OCI-LY7 (cell line): ENCODE results near the gene EPHA8. TPM values are rescaled to one million over a fixed set of nuclear protein-coding genes. Genes with fewer than 3 reads are reported as not detected.

Experiments
- BruUV-seq: library from RNA; stranded (reverse); fragments of 400-500 nt; replicated peaks from 2 replicates; lab custom pipeline; 2021; lab: Mats Ljungman, UMichigan
- CTCF ChIA-PET: fragments of 300-600 bp; sonication (Branson Sonifier 250); formaldehyde crosslinking; loops from one replicate; lab custom pipeline; 2022; ENCODE audit warnings: antibody characterized with exemption; ENCODE audit not compliant: unreplicated experiment; lab: Charles Lee
- POLR2A ChIA-PET: fragments of 300-600 bp; sonication (Branson Sonifier 250); formaldehyde crosslinking; loops from one replicate; lab custom pipeline; 2022; ENCODE audit warnings: antibody characterized with exemption; lab: Charles Lee
- DNase-seq: peaks from one replicate; pipeline ENCODE4 v3.0.0-alpha.2; 2015; ENCODE audit warnings: low spot score
- H2AFZ ChIP-seq: fragments of 200-600 bp; sonication (generic), shearing (Covaris generic); 2 replicates; pipeline ENCODE4 v1.6.1; 2014; ENCODE audit warnings: mild to moderate bottlenecking, antibody characterized with exemption, low read length, moderate library complexity
- H3K27ac ChIP-seq: fragments of 200-600 bp; sonication (generic); 2 replicates; pipeline ENCODE4 v1.5.1; 2014; ENCODE audit warnings: mixed run types, low read depth, mild to moderate bottlenecking, moderate library complexity, low read length, inconsistent platforms; ENCODE audit not compliant: poor library complexity, severe bottlenecking
- H3K36me3 ChIP-seq: fragments of 200-600 bp; sonication (generic); 2 replicates; pipeline ENCODE4 v1.6.1; 2014; ENCODE audit warnings: mild to moderate bottlenecking, antibody characterized with exemption, low read length, moderate library complexity, mixed read lengths; ENCODE audit not compliant: insufficient read depth
- H3K4me1 ChIP-seq: fragments of 200-600 bp; sonication (generic); 2 replicates; pipeline ENCODE4 v1.5.1; 2014; ENCODE audit warnings: mild to moderate bottlenecking, low read length; ENCODE audit not compliant: insufficient read depth, poor library complexity, severe bottlenecking
- H3K4me2 ChIP-seq: fragments of 200-600 bp; sonication (generic); 2 replicates; pipeline ENCODE4 v1.6.1; 2014; ENCODE audit warnings: mild to moderate bottlenecking, low read length
- H3K4me3 ChIP-seq: fragments of 200-600 bp; sonication (generic); 2 replicates; pipeline ENCODE4 v1.5.1; 2014; ENCODE audit warnings: mild to moderate bottlenecking, low read depth, low read length; ENCODE audit not compliant: poor library complexity, severe bottlenecking
- H3K79me2 ChIP-seq: fragments of 200-600 bp; sonication (generic); 2 replicates; pipeline ENCODE4 v1.6.1; 2016; ENCODE audit warnings: low read depth, mild to moderate bottlenecking, low read length, moderate library complexity, mixed read lengths; ENCODE audit not compliant: insufficient read depth
- H3K9me2 ChIP-seq: fragments of 200-600 bp; sonication (generic); 2 replicates; pipeline ENCODE4 v1.6.1; 2016; ENCODE audit warnings: mild to moderate bottlenecking, low read length, mixed read lengths; ENCODE audit not compliant: insufficient read depth
- H3K9me3 ChIP-seq: fragments of 200-600 bp; sonication (generic); 2 replicates; pipeline ENCODE4 v1.6.1; 2014; ENCODE audit warnings: mild to moderate bottlenecking, mixed run types, low read length, mixed read lengths
- H4K20me1 ChIP-seq: fragments of 200-600 bp; sonication (generic); 2 replicates; pipeline ENCODE4 v1.6.1; 2014; ENCODE audit warnings: mild to moderate bottlenecking, antibody characterized with exemption, low read length, moderate library complexity, mixed read lengths; ENCODE audit not compliant: insufficient read depth
- EZH2phosphoT487 ChIP-seq: fragments of 200-600 bp; sonication (generic); IDR thresholded peaks from 2 replicates; pipeline ENCODE4 v1.6.1; 2018; ENCODE audit warnings: low read depth, borderline replicate concordance, mild to moderate bottlenecking, mixed run types, antibody characterized with exemption, low read length, moderate library complexity, mixed read lengths
- intact Hi-C: fragments of 100-400 bp; cut with micrococcal nuclease; formaldehyde crosslinking; loops from one replicate; pipeline ENCODE4 v1.10.0; 2022; ENCODE audit not compliant: unreplicated experiment
- total RNA-seq, 2 experiments: library from RNA; depleted of rRNA in 1 of 2; stranded (reverse); fragments of >200 nt in 1 of 2; shearing (Covaris generic) in 1 of 2; gene quantifications; 2 replicates each; pipeline ENCODE4 v1.2.3, GENCODE V29; 2014 to 2022
- TF ChIP-seq, protein P1 (sequence below): fragments of 200-600 bp; sonication (generic); conservative IDR thresholded peaks from 2 replicates; pipeline ENCODE4 v1.5.1; 2014; ENCODE audit warnings: mild to moderate bottlenecking, antibody characterized with exemption, low read length, moderate library complexity, mixed read lengths

The EPHA8 gene
- total RNA-seq, 2 experiments from 2014 or later: not detected

DNA sequence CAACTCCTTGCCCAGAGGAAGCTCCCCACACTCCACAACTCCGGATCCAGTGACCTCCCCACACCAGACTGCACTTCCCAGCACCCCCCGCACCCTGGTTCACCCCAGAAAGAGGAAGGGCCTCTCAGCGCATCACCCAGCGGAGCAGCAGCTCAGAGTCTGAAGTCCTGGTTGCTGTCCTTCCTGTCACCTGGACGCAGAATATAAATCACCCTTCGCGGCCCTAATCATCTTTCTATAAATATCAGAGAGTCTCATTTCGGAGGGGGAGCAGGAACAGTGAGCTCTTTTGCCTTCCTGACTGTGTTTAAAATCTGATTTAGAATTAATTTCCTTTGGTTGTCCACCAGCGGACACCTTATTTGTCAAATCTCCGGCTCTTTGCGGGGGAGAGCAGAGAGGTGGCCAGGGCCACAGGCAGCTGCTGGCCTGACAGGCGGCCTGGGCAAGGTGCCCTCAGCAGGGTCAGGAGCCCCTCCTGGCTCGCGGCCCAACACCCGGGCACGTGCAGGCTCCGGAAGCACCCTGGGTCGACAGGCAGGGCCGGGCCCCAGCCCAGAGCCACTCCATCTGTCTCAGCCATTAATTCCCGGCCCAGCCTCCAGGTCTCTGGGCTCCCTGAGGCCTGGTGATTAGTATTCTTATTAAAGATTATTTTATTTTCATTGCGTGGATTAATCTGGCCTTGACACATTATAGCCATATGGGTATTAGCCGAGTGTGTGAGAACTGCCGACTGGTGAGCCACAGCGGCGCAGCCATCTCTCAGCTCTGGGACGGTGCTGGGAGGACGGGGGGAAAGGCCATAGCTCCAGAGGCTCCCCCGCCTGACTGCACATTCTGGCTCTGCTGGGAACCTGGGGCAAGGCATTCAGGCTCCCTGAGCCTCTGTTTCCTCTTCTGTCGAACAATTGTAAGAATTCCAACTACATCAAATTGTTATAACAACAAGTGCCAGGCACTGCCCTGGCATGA is 19.7 kb downstream of the EPHA8 start:
- H3K36me3 ChIP-seq: no peaks in the 10 kb centered on the region
- no peak overlapping the region for H2AFZ ChIP-seq
- no peak overlapping the region for H3K4me2 ChIP-seq
- no peaks in the 10 kb centered on the region for H4K20me1 ChIP-seq
- POLR2A ChIA-PET: no interaction called here
- no peaks in the 10 kb centered on the region for H3K9me2 ChIP-seq
- intact Hi-C loops: no loop called here
- H3K4me3 ChIP-seq: no peak overlapping the region
- CTCF ChIA-PET: no interaction called here
- no peaks in the 10 kb centered on the region for H3K4me1 ChIP-seq
- no peak for DNase-seq
- BruUV-seq: no TSS peak
- no peaks in the 10 kb centered on the region; the same call in 1 of the 2 replicates for H3K9me3 ChIP-seq
- no peaks in the 10 kb centered on the region for H3K79me2 ChIP-seq
- H3K27ac ChIP-seq: no peak overlapping the region
- TF ChIP-seq EZH2phosphoT487: no peak

DNA sequence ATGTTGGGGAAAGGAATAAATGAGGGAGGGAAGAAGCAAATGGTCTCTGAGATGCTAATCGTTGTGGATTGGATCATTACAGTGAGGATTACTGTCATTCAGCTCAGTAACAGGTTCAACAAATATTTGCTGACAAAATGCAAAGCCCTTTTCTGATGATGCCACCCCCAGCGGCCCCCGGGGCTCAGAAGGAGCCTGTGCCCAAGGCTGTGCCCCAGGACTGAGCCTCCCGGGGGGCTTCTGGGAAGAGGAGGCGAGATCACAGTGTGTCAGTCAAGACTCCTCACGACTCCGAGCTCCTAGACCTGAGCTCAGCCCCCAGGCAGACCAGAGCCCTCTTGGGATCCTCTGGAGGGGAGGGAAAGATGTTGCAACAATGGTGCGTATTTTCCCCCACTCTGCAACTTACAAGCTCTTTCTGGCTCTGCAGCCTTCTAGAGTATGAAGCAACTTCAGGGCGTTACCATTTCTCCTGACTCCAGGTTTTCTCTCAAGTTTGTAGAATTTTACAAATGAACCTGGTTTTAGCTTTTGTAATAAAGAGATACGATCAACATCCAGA is 20.8 kb downstream of the EPHA8 start:
- no peak for DNase-seq
- no peaks in the 10 kb centered on the region for H3K9me2 ChIP-seq
- CTCF ChIA-PET: no interaction called here
- H2AFZ ChIP-seq: no peak overlapping the region
- POLR2A ChIA-PET: no interaction called here
- no peaks in the 10 kb centered on the region for H4K20me1 ChIP-seq
- H3K9me3 ChIP-seq: no peaks in the 10 kb centered on the region; the same call in 1 of the 2 replicates
- no TSS peak for BruUV-seq
- H3K4me3 ChIP-seq: no peak overlapping the region
- H3K4me1 ChIP-seq: no peaks in the 10 kb centered on the region
- no peaks in the 10 kb centered on the region for H3K36me3 ChIP-seq
- H3K4me2 ChIP-seq: no peak overlapping the region
- no peak for TF ChIP-seq EZH2phosphoT487
- TF ChIP-seq, protein P1, sequence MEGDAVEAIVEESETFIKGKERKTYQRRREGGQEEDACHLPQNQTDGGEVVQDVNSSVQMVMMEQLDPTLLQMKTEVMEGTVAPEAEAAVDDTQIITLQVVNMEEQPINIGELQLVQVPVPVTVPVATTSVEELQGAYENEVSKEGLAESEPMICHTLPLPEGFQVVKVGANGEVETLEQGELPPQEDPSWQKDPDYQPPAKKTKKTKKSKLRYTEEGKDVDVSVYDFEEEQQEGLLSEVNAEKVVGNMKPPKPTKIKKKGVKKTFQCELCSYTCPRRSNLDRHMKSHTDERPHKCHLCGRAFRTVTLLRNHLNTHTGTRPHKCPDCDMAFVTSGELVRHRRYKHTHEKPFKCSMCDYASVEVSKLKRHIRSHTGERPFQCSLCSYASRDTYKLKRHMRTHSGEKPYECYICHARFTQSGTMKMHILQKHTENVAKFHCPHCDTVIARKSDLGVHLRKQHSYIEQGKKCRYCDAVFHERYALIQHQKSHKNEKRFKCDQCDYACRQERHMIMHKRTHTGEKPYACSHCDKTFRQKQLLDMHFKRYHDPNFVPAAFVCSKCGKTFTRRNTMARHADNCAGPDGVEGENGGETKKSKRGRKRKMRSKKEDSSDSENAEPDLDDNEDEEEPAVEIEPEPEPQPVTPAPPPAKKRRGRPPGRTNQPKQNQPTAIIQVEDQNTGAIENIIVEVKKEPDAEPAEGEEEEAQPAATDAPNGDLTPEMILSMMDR: no peak
- no peaks in the 10 kb centered on the region for H3K79me2 ChIP-seq
- H3K27ac ChIP-seq: no peak overlapping the region
- intact Hi-C loops: no loop called here

DNA sequence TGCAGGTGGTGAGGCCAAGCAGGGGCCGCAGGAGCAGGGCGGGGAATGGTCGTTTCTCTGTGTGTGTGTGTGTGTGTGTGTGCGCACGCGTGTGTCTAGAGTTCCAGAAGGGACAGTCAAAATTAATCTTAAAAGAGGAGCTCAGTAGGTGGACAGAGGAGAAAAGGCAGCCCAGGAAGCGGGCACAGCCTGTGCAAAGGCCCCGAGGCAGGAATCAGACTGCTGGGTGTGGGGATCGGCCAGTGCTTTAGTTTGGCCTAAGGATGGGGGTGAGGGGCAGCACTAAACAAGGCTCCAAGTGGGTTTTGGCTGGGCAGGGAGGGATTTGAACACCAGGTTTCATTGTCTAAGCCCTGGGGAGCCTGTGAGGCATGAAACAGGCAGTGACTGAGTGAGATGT is 21.7 kb downstream of the EPHA8 start:
- TF ChIP-seq EZH2phosphoT487: no peak
- TF ChIP-seq, protein P1: no peak
- no peak for DNase-seq
- Histone ChIP-seq H3K9me3 (no peaks in the 10 kb centered on the region), H3K4me2 (no peak overlapping the region), H3K27ac (no peak overlapping the region), H3K4me3 (no peak overlapping the region), H4K20me1 (no peaks in the 10 kb centered on the region), H3K9me2 (no peaks in the 10 kb centered on the region), H2AFZ (no peak overlapping the region), H3K4me1 (no peaks in the 10 kb centered on the region), H3K36me3 (no peaks in the 10 kb centered on the region), H3K79me2 (no peaks in the 10 kb centered on the region)
- CTCF ChIA-PET: no interaction called here
- POLR2A ChIA-PET: interaction anchor here (0.6 kb wide), 2 partner anchors 54 to 390 kb away, joined by 3 to 9 read pairs; no protein-coding TSS in a partner anchor
- intact Hi-C loops: no loop called here
- no TSS peak for BruUV-seq
